Measurements from ENCODE around the gene ATP6V0C. TPM values are rescaled to one million over a fixed set of nuclear protein-coding genes. Genes with fewer than 3 reads are reported as not detected.

Gene ATP6V0C
- total and polyA plus RNA-seq, 7 donors = 116 to 241 (median 177) TPM

GRCh38 chr16:2494616-2495015, 19.1 kb upstream of the ATP6V0C start:
- Histone ChIP-seq H3K27me3 (ENCODE audit: insufficient read depth in 3 of 3, low read length in 2 of 3) (no peaks in the 10 kb centered on the region), H3K4me1 (peaks cover 28% of the 10 kb centered on the region), H3K9me3 (no peaks in the 10 kb centered on the region), H3K36me3 (ENCODE audit: insufficient read depth in 1 of 2, low read depth in 1 of 2) (peaks cover 0 to 8% of the 10 kb centered on the region in 2 donors), H3K27ac (no peak overlapping the region), H3K4me3 (no peak overlapping the region)
- intact Hi-C loops (cut with DNase I) = no loop called here
- ATAC-seq (no peak), DNase-seq (no peak)
- WGBS, 3 donors = 90 to 99% (median 96%) methylated on average over 5 of the region's 5 CpGs
- TF ChIP-seq CTCF (IDR thresholded peaks at IDR 0.05) = no peak

GRCh38 chr16:2495041-2495440, 18.7 kb upstream of the ATP6V0C start:
- Histone ChIP-seq H3K4me3 (no peak overlapping the region), H3K9me3 (no peaks in the 10 kb centered on the region), H3K36me3 (ENCODE audit: insufficient read depth in 1 of 2, low read depth in 1 of 2) (peaks cover 0 to 13% of the 10 kb centered on the region in 2 donors), H3K4me1 (peaks cover 28% of the 10 kb centered on the region), H3K27me3 (ENCODE audit: insufficient read depth in 3 of 3, low read length in 2 of 3) (no peaks in the 10 kb centered on the region), H3K27ac (no peak overlapping the region)
- WGBS, 3 donors = 95 to 96% (median 96%) methylated on average over 5 of the region's 5 CpGs
- intact Hi-C loops (cut with DNase I) = no loop called here
- DNase-seq (no peak), ATAC-seq (no peak)
- no peak for TF ChIP-seq CTCF (IDR thresholded peaks at IDR 0.05)

GRCh38 chr16:2496223-2497115, 17.3 kb upstream of the ATP6V0C start:
- H3K4me1 ChIP-seq = peaks cover 34% of the 10 kb centered on the region
- DNase-seq = no peak
- ATAC-seq = no peak
- TF ChIP-seq CTCF (IDR thresholded peaks at IDR 0.05) = no peak
- H3K36me3 ChIP-seq (ENCODE audit: insufficient read depth in 1 of 2, low read depth in 1 of 2) = peaks cover 0 to 13% of the 10 kb centered on the region in 2 donors
- peak overlapping the region; percentile 60 for H3K27ac ChIP-seq
- peak overlapping the region; percentile 18 for H3K4me3 ChIP-seq
- intact Hi-C loops (cut with DNase I) = no loop called here
- no peaks in the 10 kb centered on the region for H3K9me3 ChIP-seq
- WGBS, 3 donors = 87 to 90% (median 88%) methylated on average over 62 of the region's 62 CpGs
- no peaks in the 10 kb centered on the region for H3K27me3 ChIP-seq (ENCODE audit: insufficient read depth in 3 of 3, low read length in 2 of 3)

GRCh38 chr16:2497116-2497630, 16.6 kb upstream of the ATP6V0C start:
- peaks cover 0 to 13% of the 10 kb centered on the region in 2 donors for H3K36me3 ChIP-seq (ENCODE audit: insufficient read depth in 1 of 2, low read depth in 1 of 2)
- DNase-seq (peak; percentile 77 to 91), ATAC-seq (peak; percentile 40 to 84 (median 78))
- TF ChIP-seq CTCF (IDR thresholded peaks at IDR 0.05) = no peak
- H3K4me1 ChIP-seq = peaks cover 36% of the 10 kb centered on the region
- H3K27me3 ChIP-seq (ENCODE audit: insufficient read depth in 3 of 3, low read length in 2 of 3) = no peaks in the 10 kb centered on the region
- H3K4me3 ChIP-seq = peak overlapping the region; percentile 18
- intact Hi-C loops (cut with DNase I) = no loop called here
- H3K27ac ChIP-seq = peak overlapping the region; percentile 60
- no peaks in the 10 kb centered on the region for H3K9me3 ChIP-seq
- 11 to 17% (median 17%) methylated on average over 21 of the region's 21 CpGs for WGBS, 3 donors
